Nephron progenitor cell (in vitro differentiated cells): ENCODE measurements around the gene EPHA5.
"Not testable (repeated sequence)": the region's sequence is repeated elsewhere in the genome, so short reads cannot be mapped to it uniquely, and the experiment has no call there.

ENCODE experiments used
- DNase-seq: peaks from one replicate; pipeline ENCODE4 v3.0.0; 2021
- H3K27ac Mint-ChIP-seq: 2 replicates; pipeline ENCODE4 v1.8.0; 2021; ENCODE audit warnings: mild to moderate bottlenecking, moderate library complexity, mixed read lengths
- H3K27me3 Mint-ChIP-seq: 2 replicates; pipeline ENCODE4 v1.8.0; 2021; ENCODE audit warnings: mild to moderate bottlenecking, low read depth, mixed read lengths; ENCODE audit not compliant: poor library complexity
- H3K36me3 Mint-ChIP-seq: 2 replicates; pipeline ENCODE4 v1.8.0; 2021; ENCODE audit warnings: low read depth, mixed read lengths
- H3K4me1 Mint-ChIP-seq: 2 replicates; pipeline ENCODE4 v1.8.0; 2021; ENCODE audit warnings: mixed read lengths
- H3K4me3 Mint-ChIP-seq: 2 replicates; pipeline ENCODE4 v1.8.0; 2021; ENCODE audit warnings: mild to moderate bottlenecking, moderate library complexity, mixed read lengths
- H3K9me3 Mint-ChIP-seq: 2 replicates; pipeline ENCODE4 v1.8.0; 2021; ENCODE audit warnings: mild to moderate bottlenecking, moderate library complexity, mixed read lengths
- TF ChIP-seq, protein P1 (sequence below): fragments of 200-600 bp; sonication (generic); IDR thresholded peaks from 2 replicates; pipeline ENCODE4 v1.5.0; 2021; ENCODE audit warnings: antibody characterized with exemption

Gene EPHA5

DNA sequence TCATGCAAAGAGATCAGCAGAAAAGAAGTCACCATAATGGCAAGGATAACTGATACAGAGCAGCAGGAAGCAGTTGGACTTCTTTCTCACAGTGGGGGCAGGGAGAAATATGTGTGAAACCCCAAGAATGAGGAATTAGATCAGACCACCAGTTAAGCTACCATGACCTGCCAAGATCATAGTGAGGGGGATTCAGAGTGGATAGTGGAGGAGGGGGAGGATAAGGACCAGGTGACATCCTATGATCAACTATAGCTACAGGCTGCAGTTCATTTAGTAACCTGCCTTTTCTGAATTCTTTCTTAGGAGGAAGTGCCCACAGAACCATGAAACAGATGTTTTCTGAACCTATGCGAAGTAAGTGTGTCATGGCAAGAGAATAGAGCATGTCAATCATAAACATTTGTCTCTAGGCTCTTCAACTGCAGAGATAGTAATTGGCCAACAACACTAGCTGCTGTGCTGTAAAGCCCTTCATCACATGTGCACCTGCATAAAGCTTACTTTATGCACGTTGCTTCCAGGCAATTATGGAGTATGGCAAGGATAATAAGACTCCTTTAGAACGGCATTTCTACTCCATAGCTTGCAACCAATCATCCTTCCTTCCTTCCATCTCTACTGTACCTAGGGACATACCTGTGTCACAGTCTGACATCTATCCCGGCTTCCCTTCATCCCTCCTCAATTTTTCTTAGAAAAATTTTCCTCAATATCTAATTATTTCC lies 329.7 kb downstream of the EPHA5 start:
- DNase-seq: no peak
- no peaks in the 10 kb centered on the region for H3K9me3 Mint-ChIP-seq
- TF ChIP-seq, protein P1, sequence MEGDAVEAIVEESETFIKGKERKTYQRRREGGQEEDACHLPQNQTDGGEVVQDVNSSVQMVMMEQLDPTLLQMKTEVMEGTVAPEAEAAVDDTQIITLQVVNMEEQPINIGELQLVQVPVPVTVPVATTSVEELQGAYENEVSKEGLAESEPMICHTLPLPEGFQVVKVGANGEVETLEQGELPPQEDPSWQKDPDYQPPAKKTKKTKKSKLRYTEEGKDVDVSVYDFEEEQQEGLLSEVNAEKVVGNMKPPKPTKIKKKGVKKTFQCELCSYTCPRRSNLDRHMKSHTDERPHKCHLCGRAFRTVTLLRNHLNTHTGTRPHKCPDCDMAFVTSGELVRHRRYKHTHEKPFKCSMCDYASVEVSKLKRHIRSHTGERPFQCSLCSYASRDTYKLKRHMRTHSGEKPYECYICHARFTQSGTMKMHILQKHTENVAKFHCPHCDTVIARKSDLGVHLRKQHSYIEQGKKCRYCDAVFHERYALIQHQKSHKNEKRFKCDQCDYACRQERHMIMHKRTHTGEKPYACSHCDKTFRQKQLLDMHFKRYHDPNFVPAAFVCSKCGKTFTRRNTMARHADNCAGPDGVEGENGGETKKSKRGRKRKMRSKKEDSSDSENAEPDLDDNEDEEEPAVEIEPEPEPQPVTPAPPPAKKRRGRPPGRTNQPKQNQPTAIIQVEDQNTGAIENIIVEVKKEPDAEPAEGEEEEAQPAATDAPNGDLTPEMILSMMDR: no peak
- no peaks in the 10 kb centered on the region for H3K27me3 Mint-ChIP-seq
- no peaks in the 10 kb centered on the region for H3K4me1 Mint-ChIP-seq
- H3K4me3 Mint-ChIP-seq: no peak overlapping the region
- H3K27ac Mint-ChIP-seq: no peak overlapping the region
- H3K36me3 Mint-ChIP-seq: no peaks in the 10 kb centered on the region

- no peak for DNase-seq
- H3K36me3 Mint-ChIP-seq: no peaks in the 10 kb centered on the region
- H3K27ac Mint-ChIP-seq: no peak overlapping the region
- TF ChIP-seq, protein P1: no peak
- no peaks in the 10 kb centered on the region for H3K4me1 Mint-ChIP-seq
- H3K27me3 Mint-ChIP-seq: no peaks in the 10 kb centered on the region
- no peaks in the 10 kb centered on the region for H3K9me3 Mint-ChIP-seq
- no peak overlapping the region for H3K4me3 Mint-ChIP-seq
Observed at GRCh38 chr4:65337371-65337770, 332.9 kb downstream of the EPHA5 start.

DNA sequence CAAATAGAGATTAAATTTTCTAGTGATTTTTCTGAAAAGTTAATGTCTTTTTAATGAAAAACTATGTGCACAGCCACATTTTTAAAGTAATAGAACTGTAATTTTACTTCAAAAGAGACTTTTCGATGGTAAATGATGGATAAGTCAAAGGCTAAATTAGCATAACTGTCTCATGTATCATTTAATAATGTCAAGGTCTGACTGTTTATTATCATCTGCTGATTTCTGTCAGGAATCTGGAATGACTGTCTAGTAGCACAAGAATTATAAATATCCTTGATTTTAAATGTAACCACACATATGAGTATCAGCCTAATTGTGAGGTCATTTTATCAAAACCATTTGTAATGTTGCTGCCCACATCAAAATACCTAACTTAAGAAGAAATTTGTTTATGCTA lies 333.8 kb downstream of the EPHA5 start:
- no peaks in the 10 kb centered on the region for H3K36me3 Mint-ChIP-seq
- H3K9me3 Mint-ChIP-seq: no peaks in the 10 kb centered on the region
- DNase-seq: no peak
- TF ChIP-seq, protein P1: no peak
- no peak overlapping the region for H3K27ac Mint-ChIP-seq
- no peaks in the 10 kb centered on the region for H3K27me3 Mint-ChIP-seq
- H3K4me1 Mint-ChIP-seq: no peaks in the 10 kb centered on the region
- H3K4me3 Mint-ChIP-seq: no peak overlapping the region

GRCh38 chr4:65316534-65316933 lies 353.8 kb downstream of the EPHA5 start:
- H3K9me3 Mint-ChIP-seq: no peaks in the 10 kb centered on the region
- H3K27ac Mint-ChIP-seq: no peak overlapping the region
- no peak for DNase-seq
- TF ChIP-seq, protein P1: no peak
- no peaks in the 10 kb centered on the region for H3K4me1 Mint-ChIP-seq
- H3K27me3 Mint-ChIP-seq: no peaks in the 10 kb centered on the region
- no peaks in the 10 kb centered on the region for H3K36me3 Mint-ChIP-seq
- no peak overlapping the region for H3K4me3 Mint-ChIP-seq

GRCh38 chr4:65311120-65311519 lies 359.2 kb downstream of the EPHA5 start:
- Mint-ChIP-seq H3K27ac (no peak overlapping the region), H3K36me3 (no peaks in the 10 kb centered on the region), H3K4me3 (no peak overlapping the region), H3K27me3 (no peaks in the 10 kb centered on the region), H3K4me1 (no peaks in the 10 kb centered on the region), H3K9me3 (no peaks in the 10 kb centered on the region)
- no peak for DNase-seq
- TF ChIP-seq, protein P1: no peak

DNA sequence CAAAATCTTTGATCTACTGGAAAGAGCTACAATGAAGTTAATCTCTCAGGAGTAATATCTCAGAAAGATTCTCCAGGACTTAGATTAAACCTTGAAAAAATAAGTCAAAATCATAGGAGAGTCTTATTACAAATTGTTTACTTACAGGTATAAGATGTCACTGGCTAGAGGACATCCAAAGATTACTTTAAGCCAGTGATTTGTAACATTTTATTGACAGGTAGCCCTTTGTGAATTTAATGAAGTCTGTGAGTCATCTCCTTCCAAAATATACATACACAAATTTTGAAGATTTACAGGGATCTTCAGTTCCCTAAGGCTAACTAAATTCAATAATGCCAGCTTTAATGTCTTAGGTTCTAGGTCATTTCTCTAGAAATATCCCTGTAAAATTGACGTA lies 359.7 kb downstream of the EPHA5 start:
- H3K27me3 Mint-ChIP-seq: no peaks in the 10 kb centered on the region
- no peaks in the 10 kb centered on the region for H3K4me1 Mint-ChIP-seq
- TF ChIP-seq, protein P1: no peak
- H3K27ac Mint-ChIP-seq: no peak overlapping the region
- H3K4me3 Mint-ChIP-seq: no peak overlapping the region
- no peaks in the 10 kb centered on the region for H3K9me3 Mint-ChIP-seq
- H3K36me3 Mint-ChIP-seq: no peaks in the 10 kb centered on the region
- no peak for DNase-seq

DNA sequence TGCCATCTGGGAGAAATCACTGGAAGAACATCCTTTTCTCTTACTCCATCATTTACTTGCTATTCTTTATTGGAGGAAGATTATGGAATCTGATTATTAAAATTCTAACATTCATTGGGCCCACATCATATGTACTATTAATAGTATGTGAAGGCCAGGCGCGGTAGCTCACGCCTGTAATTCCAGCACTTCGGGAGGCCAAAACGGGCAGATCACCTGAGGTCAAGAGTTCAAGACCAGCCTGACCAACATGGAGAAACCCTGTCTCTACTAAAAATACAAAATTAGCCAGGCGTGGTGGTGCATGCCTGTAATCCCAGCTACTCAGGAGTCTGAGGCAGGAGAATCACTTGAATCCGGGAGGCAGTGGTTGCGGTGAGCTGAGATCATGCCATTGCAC lies 361.7 kb downstream of the EPHA5 start:
- H3K4me3 Mint-ChIP-seq, H3K27me3 Mint-ChIP-seq, H3K9me3 Mint-ChIP-seq, H3K36me3 Mint-ChIP-seq, H3K27ac Mint-ChIP-seq, H3K4me1 Mint-ChIP-seq, DNase-seq: not testable (repeated sequence)
